T-helper 1 cell treated with Interleukin-12 subunit alpha and Interleukin-12 subunit beta and Interleukin-4 antibody, amounts not matched to agents 30 μg/mL and 1 μg/mL, for 36 hours (primary cell): Measurements from ENCODE around the gene PABPN1.

Experiments used
- H3K27ac Mint-ChIP-seq: one replicate; pipeline ENCODE4 v1.8.0; 2021; ENCODE audit warnings: mild to moderate bottlenecking, mixed read lengths
- H3K27me3 Mint-ChIP-seq: one replicate; pipeline ENCODE4 v1.8.0; 2021; ENCODE audit warnings: low read depth, mixed read lengths
- H3K36me3 Mint-ChIP-seq: one replicate; pipeline ENCODE4 v1.8.0; 2021; ENCODE audit warnings: low read depth, mixed read lengths
- H3K4me1 Mint-ChIP-seq: one replicate; pipeline ENCODE4 v1.8.0; 2021; ENCODE audit warnings: low read depth, mixed read lengths
- H3K4me3 Mint-ChIP-seq: one replicate; pipeline ENCODE4 v1.8.0; 2021; ENCODE audit warnings: mild to moderate bottlenecking, moderate library complexity, mixed read lengths
- H3K9me3 Mint-ChIP-seq: one replicate; pipeline ENCODE4 v1.8.0; 2021; ENCODE audit warnings: mixed read lengths

The PABPN1 gene

GRCh38 chr14:23339506-23340268, 18.4 kb downstream of the PABPN1 start:
- no peaks in the 10 kb centered on the region for H3K9me3 Mint-ChIP-seq
- no peaks in the 10 kb centered on the region for H3K36me3 Mint-ChIP-seq
- H3K4me1 Mint-ChIP-seq = no peaks in the 10 kb centered on the region
- no peak overlapping the region for H3K27ac Mint-ChIP-seq
- H3K4me3 Mint-ChIP-seq = no peak overlapping the region
- H3K27me3 Mint-ChIP-seq = peaks cover 42% of the 10 kb centered on the region

- H3K27ac Mint-ChIP-seq = no peak overlapping the region
- H3K4me3 Mint-ChIP-seq = no peak overlapping the region
- H3K36me3 Mint-ChIP-seq = no peaks in the 10 kb centered on the region
- H3K9me3 Mint-ChIP-seq = no peaks in the 10 kb centered on the region
- peaks cover 23% of the 10 kb centered on the region for H3K27me3 Mint-ChIP-seq
- H3K4me1 Mint-ChIP-seq = no peaks in the 10 kb centered on the region
These were observed 23.2 kb downstream of the PABPN1 start for GRCh38 chr14:23344481-23344880.

DNA sequence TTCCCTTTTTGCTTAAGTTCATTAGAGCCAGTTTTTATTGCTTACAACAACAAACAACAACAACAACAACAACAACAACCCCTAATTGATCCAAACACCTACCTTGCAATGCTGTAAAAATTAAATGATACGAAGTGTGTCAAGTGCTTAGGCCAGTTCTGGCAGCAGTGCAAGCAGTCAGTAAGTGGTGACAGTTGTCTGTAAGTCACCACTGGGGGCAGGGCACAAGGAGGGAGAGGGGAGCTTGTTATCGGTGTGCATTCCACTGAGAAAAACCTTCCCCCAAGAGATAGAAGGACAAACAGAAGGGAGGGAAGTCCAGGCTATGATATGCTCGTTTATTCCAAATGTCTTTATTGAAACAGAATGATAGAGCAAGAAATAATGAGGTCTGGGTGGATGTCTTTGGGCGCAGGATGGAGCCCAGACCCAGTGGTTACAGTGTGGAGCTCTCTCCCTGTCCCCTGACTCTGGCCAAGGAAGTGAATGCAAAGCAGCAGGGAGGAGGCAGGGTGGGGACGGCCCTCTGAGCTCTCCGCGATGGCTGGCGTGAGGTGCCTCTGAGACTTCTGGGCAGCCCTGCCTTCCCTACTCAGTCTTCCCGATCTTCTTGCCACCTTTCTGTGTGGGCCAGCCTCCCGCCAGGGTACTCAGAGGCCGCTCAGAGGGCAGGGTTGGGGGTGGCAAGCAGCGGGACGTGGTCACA, 24.9 kb downstream of the PABPN1 start:
- no peaks in the 10 kb centered on the region for H3K9me3 Mint-ChIP-seq
- H3K4me3 Mint-ChIP-seq = no peak overlapping the region
- no peak overlapping the region for H3K27ac Mint-ChIP-seq
- H3K36me3 Mint-ChIP-seq = peaks cover 2% of the 10 kb centered on the region
- peaks cover 23% of the 10 kb centered on the region for H3K27me3 Mint-ChIP-seq
- H3K4me1 Mint-ChIP-seq = peaks cover 2% of the 10 kb centered on the region

DNA sequence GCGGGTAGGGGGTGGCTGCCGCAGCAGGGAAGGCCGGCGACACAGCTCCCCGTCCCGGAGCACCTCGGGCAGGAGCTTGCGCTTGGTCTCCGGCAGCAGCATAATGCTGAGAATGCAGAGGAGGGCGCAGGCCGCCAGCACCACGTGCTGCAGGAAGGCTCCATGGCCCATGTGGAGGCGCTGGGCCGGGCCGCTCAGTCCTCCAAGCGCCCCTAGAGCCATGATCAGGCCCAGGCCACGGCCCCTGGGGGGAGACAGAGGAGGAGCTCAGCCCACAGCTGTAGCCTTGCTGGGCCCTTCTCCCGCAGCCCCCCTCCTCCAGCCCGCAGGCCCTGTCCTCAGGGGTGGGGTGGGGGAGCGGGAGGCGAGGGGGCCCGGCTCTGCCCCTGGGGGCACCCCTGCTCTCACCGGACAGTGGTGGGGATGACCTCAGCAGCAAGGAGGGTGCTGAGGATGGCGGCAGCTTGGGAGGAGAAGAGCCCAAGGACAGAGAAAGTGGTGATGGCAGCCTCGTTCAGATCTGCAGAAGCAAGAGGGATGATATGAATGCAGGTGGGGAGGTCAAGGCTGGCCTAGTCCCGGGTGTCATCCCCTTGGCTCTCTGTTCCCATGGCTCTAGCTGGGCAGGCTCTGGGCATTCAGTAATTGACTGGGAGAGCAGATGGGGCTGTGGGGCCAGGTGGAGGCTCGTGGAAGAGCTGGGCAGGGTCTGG, 25.6 kb downstream of the PABPN1 start:
- Mint-ChIP-seq H3K4me3 (no peak overlapping the region), H3K36me3 (peaks cover 2% of the 10 kb centered on the region)

DNA sequence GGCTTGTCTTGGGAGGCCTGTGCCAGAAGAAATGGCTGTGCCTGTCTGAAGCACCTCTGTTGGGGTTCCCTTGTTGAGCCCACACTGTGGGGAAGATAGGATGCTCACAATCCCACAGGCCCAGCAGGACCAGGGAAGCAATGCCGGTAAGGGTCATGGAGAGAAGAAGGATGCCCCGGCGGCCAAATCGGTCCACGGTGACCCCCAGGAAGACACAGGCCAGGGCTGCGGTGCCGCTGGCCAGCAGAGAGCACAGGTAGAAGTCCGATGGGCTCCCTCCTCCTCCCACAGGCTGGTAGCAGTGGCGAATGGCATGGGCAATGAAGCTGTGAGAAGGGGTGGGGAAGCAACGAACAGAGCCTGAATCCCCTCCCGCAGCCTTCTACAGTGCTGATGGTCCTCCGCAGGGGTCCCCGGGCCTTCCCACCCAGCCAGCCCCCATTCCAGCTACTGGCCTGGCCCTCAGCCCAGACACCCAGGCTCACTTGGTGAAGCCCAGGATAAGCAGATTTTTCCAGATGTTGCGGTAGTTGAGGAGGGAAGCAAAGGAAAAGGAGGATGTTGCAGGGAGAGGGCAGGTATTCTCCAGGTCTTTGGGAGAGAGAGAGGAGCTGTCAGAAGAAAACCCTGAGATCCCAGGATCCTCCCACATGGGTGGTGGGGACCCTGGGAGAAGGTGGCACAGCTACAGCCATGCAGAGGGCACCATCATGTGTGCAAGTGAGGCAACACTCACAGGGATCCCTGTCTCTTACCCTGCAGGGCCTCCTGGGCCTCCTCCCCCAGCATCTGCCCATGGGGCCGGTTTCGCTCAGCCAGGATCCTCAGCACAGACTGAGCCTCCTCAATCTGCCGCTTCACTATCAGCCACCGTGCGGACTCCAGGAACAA, 26.4 kb downstream of the PABPN1 start:
- peaks cover 2% of the 10 kb centered on the region for H3K36me3 Mint-ChIP-seq
- peaks cover 2% of the 10 kb centered on the region for H3K4me1 Mint-ChIP-seq
- H3K9me3 Mint-ChIP-seq = no peaks in the 10 kb centered on the region
- no peak overlapping the region for H3K4me3 Mint-ChIP-seq
- H3K27ac Mint-ChIP-seq = no peak overlapping the region
- peaks cover 25% of the 10 kb centered on the region for H3K27me3 Mint-ChIP-seq

More for the DNA sequence above, 25.6 kb downstream of the PABPN1 start:
- Mint-ChIP-seq H3K4me1 (peaks cover 2% of the 10 kb centered on the region), H3K27me3 (peaks cover 27% of the 10 kb centered on the region), H3K27ac (no peak overlapping the region), H3K9me3 (no peaks in the 10 kb centered on the region)

GRCh38 chr14:23348297-23348655, 27.0 kb downstream of the PABPN1 start:
- Mint-ChIP-seq H3K27ac (no peak overlapping the region), H3K27me3 (peaks cover 25% of the 10 kb centered on the region), H3K4me3 (no peak overlapping the region), H3K9me3 (no peaks in the 10 kb centered on the region), H3K4me1 (peaks cover 5% of the 10 kb centered on the region), H3K36me3 (peaks cover 2% of the 10 kb centered on the region)

GRCh38 chr14:23349156-23349845, 28.0 kb downstream of the PABPN1 start:
- Mint-ChIP-seq H3K27me3 (peaks cover 33% of the 10 kb centered on the region), H3K4me3 (no peak overlapping the region)

GRCh38 chr14:23351681-23352505, 30.6 kb downstream of the PABPN1 start:
- peaks cover 2% of the 10 kb centered on the region for H3K36me3 Mint-ChIP-seq
- H3K4me1 Mint-ChIP-seq = peaks cover 7% of the 10 kb centered on the region
- H3K27me3 Mint-ChIP-seq = peaks cover 45% of the 10 kb centered on the region
- H3K4me3 Mint-ChIP-seq = peak overlapping the region; percentile 66
- no peaks in the 10 kb centered on the region for H3K9me3 Mint-ChIP-seq
- H3K27ac Mint-ChIP-seq = no peak overlapping the region

More at GRCh38 chr14:23349156-23349845, 28.0 kb downstream of the PABPN1 start:
- H3K27ac Mint-ChIP-seq = no peak overlapping the region
- H3K9me3 Mint-ChIP-seq = no peaks in the 10 kb centered on the region
- peaks cover 7% of the 10 kb centered on the region for H3K4me1 Mint-ChIP-seq
- H3K36me3 Mint-ChIP-seq = peaks cover 2% of the 10 kb centered on the region

GRCh38 chr14:23352506-23353432, 31.5 kb downstream of the PABPN1 start, which contains the start of gene SLC22A17:
TSS of gene SLC22A17 (minus strand) at chr14:23352887.
- peaks cover 45% of the 10 kb centered on the region for H3K27me3 Mint-ChIP-seq
- H3K4me3 Mint-ChIP-seq = peak within 1 kb of the TSS; percentile 72
- peaks cover 2% of the 10 kb centered on the region for H3K36me3 Mint-ChIP-seq
- no peaks in the 10 kb centered on the region for H3K9me3 Mint-ChIP-seq
- no peak within 1 kb of the TSS for H3K27ac Mint-ChIP-seq
- H3K4me1 Mint-ChIP-seq = peaks cover 7% of the 10 kb centered on the region

GRCh38 chr14:23353433-23353780, 32.1 kb downstream of the PABPN1 start:
- Mint-ChIP-seq H3K36me3 (peaks cover 2% of the 10 kb centered on the region), H3K4me1 (peaks cover 7% of the 10 kb centered on the region), H3K27me3 (peaks cover 45% of the 10 kb centered on the region), H3K27ac (no peak overlapping the region), H3K4me3 (peak overlapping the region; percentile 72), H3K9me3 (no peaks in the 10 kb centered on the region)

DNA sequence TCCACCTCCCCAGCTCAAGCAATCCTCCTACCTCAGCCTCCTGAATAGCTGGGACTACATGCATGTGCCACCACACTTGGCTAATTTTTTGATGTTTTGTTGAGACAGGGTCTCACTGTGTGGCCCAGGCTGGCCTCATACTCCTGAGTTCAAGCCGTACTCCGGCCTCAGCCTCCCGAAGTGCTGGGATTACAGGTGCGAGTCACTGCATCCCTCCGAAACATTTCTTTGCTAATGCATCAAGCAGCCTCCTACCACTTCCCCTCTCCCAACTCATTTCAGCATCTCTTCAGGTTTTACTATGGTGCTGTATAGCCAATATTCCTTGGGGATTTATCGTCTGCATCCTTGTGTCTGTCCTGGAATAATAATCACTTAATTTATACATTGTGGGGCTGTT, 33.7 kb downstream of the PABPN1 start:
- Mint-ChIP-seq H3K36me3 (peaks cover 2% of the 10 kb centered on the region), H3K27ac (no peak overlapping the region), H3K4me1 (peaks cover 7% of the 10 kb centered on the region), H3K9me3 (no peaks in the 10 kb centered on the region), H3K4me3 (no peak overlapping the region), H3K27me3 (peaks cover 45% of the 10 kb centered on the region)

DNA sequence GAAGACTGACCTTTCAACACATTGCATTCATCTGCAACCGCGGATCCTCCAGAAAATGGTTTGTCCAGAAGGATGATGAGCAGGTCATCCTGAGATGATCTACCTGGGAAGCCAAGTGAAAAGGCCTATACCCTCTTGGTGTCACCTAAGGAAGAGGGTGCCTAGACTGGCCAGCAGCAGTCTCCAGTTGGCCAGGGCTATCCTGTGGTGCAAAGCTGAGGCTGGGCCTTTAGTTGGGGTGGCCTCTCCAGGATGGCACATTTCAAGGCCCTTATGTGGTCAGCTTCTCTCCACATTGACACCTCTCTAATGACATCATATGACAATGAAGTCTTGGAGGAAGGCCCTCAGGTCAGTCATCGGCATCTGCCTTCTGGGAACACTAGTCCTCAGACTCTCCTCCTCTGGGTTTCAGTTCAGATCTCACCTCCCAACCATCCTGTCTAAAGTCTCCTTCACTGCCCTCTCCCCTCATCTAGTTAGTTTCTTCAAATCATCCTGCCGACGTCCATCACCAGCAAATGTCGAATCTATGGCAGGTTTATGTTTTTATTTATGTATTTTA, 34.7 kb downstream of the PABPN1 start:
- H3K27me3 Mint-ChIP-seq = peaks cover 35% of the 10 kb centered on the region
- H3K27ac Mint-ChIP-seq = no peak overlapping the region
- no peak overlapping the region for H3K4me3 Mint-ChIP-seq
- H3K9me3 Mint-ChIP-seq = no peaks in the 10 kb centered on the region
- H3K4me1 Mint-ChIP-seq = peaks cover 4% of the 10 kb centered on the region
- no peaks in the 10 kb centered on the region for H3K36me3 Mint-ChIP-seq
